Loucy (cell line): Measurements from ENCODE around the gene DDA1.
A peak's percentile ranks its signal among the peaks of the same experiment; 100 is the strongest.

Source experiments
- H2AFZ ChIP-seq: fragments of 200-600 bp; sonication (generic); 2 replicates; pipeline ENCODE4 v1.6.0; 2016; ENCODE audit warnings: antibody characterized with exemption, mild to moderate bottlenecking, low read length, moderate library complexity
- H3F3A ChIP-seq: fragments of 200-600 bp; 2 replicates; pipeline ENCODE4 v1.6.0; 2016; ENCODE audit warnings: antibody characterized with exemption, low read depth, mild to moderate bottlenecking
- H3K27me3 ChIP-seq: fragments of 200-600 bp; sonication (generic); 2 replicates; pipeline ENCODE4 v1.6.1; 2014; ENCODE audit warnings: low read length, mild to moderate bottlenecking; ENCODE audit not compliant: insufficient read depth, poor library complexity, severe bottlenecking
- H3K36me3 ChIP-seq: fragments of 200-600 bp; sonication (generic); 2 replicates; pipeline ENCODE4 v1.6.1; 2016; ENCODE audit warnings: low read length; ENCODE audit not compliant: insufficient read depth
- H3K4me1 ChIP-seq: fragments of 200-600 bp; sonication (generic); 2 replicates; pipeline ENCODE4 v1.5.1; 2014; ENCODE audit warnings: low read length, mild to moderate bottlenecking; ENCODE audit not compliant: insufficient read depth, poor library complexity, severe bottlenecking
- H3K4me2 ChIP-seq: fragments of 200-600 bp; sonication (generic); 2 replicates; pipeline ENCODE4 v1.6.0; 2014; ENCODE audit warnings: antibody characterized with exemption, low read length, low read depth, mild to moderate bottlenecking; ENCODE audit not compliant: poor library complexity, severe bottlenecking
- H3K4me3 ChIP-seq: fragments of 200-600 bp; sonication (generic); 2 replicates; pipeline ENCODE4 v1.5.1; 2014; ENCODE audit warnings: low read length, mild to moderate bottlenecking, mixed read lengths; ENCODE audit not compliant: poor library complexity, severe bottlenecking
- H3K79me2 ChIP-seq: fragments of 200-600 bp; sonication (generic); 2 replicates; pipeline ENCODE4 v1.6.1; 2014; ENCODE audit warnings: low read length; ENCODE audit not compliant: insufficient read depth
- H3K9ac ChIP-seq: fragments of 200-600 bp; sonication (generic); 2 replicates; pipeline ENCODE4 v1.6.0; 2014; ENCODE audit warnings: mild to moderate bottlenecking, low read depth, low read length, moderate library complexity; ENCODE audit not compliant: poor library complexity, severe bottlenecking
- H3K9me2 ChIP-seq: fragments of 200-600 bp; sonication (generic); replicated peaks from 2 replicates; pipeline ENCODE4 v1.6.1; 2016; ENCODE audit warnings: low read depth, low read length, mixed read lengths
- H3K9me3 ChIP-seq: fragments of 200-600 bp; sonication (generic); 2 replicates; pipeline ENCODE4 v1.6.1; 2014; ENCODE audit warnings: mild to moderate bottlenecking, antibody characterized with exemption, low read length, low read depth; ENCODE audit not compliant: insufficient read depth
- H4K20me1 ChIP-seq: fragments of 200-600 bp; sonication (generic); 2 replicates; pipeline ENCODE4 v1.6.0; 2014; ENCODE audit warnings: antibody characterized with exemption, low read length, mild to moderate bottlenecking; ENCODE audit not compliant: insufficient read depth, poor library complexity, severe bottlenecking
- EZH2phosphoT487 ChIP-seq: fragments of 200-600 bp; IDR thresholded peaks from 2 replicates; pipeline ENCODE4 v1.6.1; 2018; ENCODE audit warnings: antibody characterized with exemption, mild to moderate bottlenecking, moderate library complexity, borderline replicate concordance
- TF ChIP-seq, protein P1 (sequence below): fragments of 200-600 bp; sonication (generic); conservative IDR thresholded peaks from 2 replicates; pipeline ENCODE4 v1.5.1; 2014; ENCODE audit warnings: mild to moderate bottlenecking, antibody characterized with exemption, low read length

DDA1 gene

DNA sequence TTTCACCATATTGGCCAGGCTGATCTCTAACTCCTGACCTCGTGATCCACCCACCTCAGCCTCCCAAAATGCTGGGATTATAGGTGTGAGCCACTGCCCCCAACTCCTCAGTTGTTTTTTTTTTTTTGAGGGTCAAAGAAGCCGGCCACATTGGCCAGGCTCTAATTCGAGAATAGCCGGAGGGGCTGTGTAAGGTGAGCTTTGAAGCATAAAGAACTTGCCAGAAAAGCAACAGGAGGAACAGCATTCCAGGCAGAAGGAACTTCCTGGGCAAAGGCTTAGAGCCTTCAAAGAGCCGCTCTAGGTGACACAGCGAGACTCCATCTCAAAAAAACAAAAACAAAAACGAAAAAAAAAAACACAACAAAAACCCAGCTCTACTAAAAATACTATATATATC is 43.3 kb upstream of the DDA1 start:
- Histone ChIP-seq H3K4me1 (peaks cover 8% of the 10 kb centered on the region), H2AFZ (no peak overlapping the region), H4K20me1 (no peaks in the 10 kb centered on the region), H3K79me2 (peaks cover 20% of the 10 kb centered on the region), H3K9me3 (no peaks in the 10 kb centered on the region), H3K4me3 (no peak overlapping the region), H3K9me2 (no peaks in the 10 kb centered on the region), H3F3A (no peaks in the 10 kb centered on the region), H3K9ac (no peak overlapping the region), H3K36me3 (no peaks in the 10 kb centered on the region; the same call in 1 of the 2 replicates), H3K27me3 (no peaks in the 10 kb centered on the region), H3K4me2 (no peak overlapping the region)
- TF ChIP-seq EZH2phosphoT487, result no peak
- TF ChIP-seq, protein P1, sequence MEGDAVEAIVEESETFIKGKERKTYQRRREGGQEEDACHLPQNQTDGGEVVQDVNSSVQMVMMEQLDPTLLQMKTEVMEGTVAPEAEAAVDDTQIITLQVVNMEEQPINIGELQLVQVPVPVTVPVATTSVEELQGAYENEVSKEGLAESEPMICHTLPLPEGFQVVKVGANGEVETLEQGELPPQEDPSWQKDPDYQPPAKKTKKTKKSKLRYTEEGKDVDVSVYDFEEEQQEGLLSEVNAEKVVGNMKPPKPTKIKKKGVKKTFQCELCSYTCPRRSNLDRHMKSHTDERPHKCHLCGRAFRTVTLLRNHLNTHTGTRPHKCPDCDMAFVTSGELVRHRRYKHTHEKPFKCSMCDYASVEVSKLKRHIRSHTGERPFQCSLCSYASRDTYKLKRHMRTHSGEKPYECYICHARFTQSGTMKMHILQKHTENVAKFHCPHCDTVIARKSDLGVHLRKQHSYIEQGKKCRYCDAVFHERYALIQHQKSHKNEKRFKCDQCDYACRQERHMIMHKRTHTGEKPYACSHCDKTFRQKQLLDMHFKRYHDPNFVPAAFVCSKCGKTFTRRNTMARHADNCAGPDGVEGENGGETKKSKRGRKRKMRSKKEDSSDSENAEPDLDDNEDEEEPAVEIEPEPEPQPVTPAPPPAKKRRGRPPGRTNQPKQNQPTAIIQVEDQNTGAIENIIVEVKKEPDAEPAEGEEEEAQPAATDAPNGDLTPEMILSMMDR, result no peak

DNA sequence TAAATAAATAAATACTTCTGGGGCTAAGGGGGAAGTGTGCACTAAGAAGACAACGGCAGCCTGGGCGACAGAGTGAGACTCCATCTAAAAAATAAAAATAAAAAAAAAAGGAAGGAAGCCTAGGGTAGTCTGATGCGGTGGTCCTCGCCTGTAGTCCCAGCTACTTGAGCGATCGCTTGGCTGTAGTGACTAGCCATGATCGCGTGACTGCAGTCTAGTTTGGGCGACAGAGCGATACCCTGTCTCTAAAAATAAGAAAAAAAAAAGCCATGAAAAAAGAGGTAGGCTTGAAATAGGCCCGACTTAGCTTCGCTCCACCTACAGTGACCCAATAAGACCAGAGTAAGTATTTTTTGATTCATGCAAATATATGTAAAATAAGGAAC is 42.8 kb upstream of the DDA1 start:
- Histone ChIP-seq H3K9ac (no peak overlapping the region), H3K27me3 (no peaks in the 10 kb centered on the region), H3K4me2 (no peak overlapping the region), H3F3A (no peaks in the 10 kb centered on the region), H4K20me1 (no peaks in the 10 kb centered on the region), H3K9me3 (no peaks in the 10 kb centered on the region), H2AFZ (peak overlapping the region; percentile 84; the same call in 1 of the 2 replicates), H3K36me3 (peaks cover 5% of the 10 kb centered on the region; the same call in 1 of the 2 replicates), H3K79me2 (peaks cover 20% of the 10 kb centered on the region), H3K4me3 (no peak overlapping the region), H3K4me1 (peaks cover 8% of the 10 kb centered on the region), H3K9me2 (no peaks in the 10 kb centered on the region)
- TF ChIP-seq EZH2phosphoT487, result no peak

DNA sequence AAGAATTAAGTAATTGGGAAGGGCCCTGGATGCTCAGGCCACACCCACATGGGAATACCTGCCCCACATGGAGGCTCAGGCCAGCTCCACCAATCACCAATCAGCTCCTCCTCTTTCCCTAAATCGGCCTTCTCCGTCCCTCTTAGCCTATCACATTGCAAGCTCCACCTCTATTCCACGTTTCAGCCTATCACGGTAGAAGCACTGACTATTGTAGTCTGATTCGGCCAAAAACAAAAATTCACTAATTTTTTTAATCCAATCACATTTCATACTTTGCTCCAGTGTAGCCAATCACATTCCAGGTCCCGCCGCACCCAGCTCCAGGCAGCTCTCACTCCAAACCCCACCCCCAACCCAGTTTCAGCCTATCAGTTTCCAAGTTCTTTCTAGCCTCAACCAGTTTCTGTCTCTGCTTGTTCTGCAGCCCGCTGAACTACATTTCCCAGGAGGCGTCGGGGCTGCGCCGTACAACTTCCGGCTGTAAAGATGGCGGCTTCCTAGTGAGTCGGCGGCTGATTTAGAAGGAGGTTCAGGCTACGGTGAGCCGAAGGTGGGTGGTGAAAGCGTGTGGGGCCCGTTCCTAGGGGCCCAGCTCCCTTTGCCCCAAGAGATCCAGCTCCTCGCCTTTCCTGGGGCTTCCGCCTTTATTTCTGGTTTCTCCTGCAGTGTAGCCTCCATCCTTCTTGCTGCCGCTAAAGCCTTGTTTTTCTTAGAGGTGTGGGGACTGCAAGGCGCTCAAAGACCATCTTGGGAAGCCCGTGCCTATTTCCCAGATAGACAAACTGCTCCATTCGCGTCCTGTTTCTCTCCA is 42.2 kb upstream of the DDA1 start, which contains the start of gene BABAM1:
Gene BABAM1, plus strand, starts transcription at position 469 of the 814 bp plus-strand sequence. CDS start 1,364 bp downstream, outside the sequence.
- H3K79me2 ChIP-seq, result peaks cover 20% of the 10 kb centered on the region

More for the DNA sequence above, 42.2 kb upstream of the DDA1 start, which contains the start of gene BABAM1:
- Histone ChIP-seq H3K4me2 (peak within 1 kb of the TSS; percentile 95), H3K9me2 (no peaks in the 10 kb centered on the region), H2AFZ (peak within 1 kb of the TSS; percentile 92), H3K27me3 (no peaks in the 10 kb centered on the region), H4K20me1 (no peaks in the 10 kb centered on the region), H3F3A (no peaks in the 10 kb centered on the region), H3K9me3 (no peaks in the 10 kb centered on the region), H3K9ac (peak within 1 kb of the TSS; percentile 87), H3K4me1 (peaks cover 8% of the 10 kb centered on the region), H3K4me3 (peak within 1 kb of the TSS; percentile 96), H3K36me3 (peaks cover 6% of the 10 kb centered on the region; the same call in 1 of the 2 replicates)
- TF ChIP-seq, protein P1, result no peak
